Thoracic aorta endothelial cell (primary cell): ENCODE measurements around the gene IL27RA. TPM values are rescaled to one million over a fixed set of nuclear protein-coding genes. Genes with fewer than 3 reads are reported as not detected.

Source experiments
- total RNA-seq: library from RNA; depleted of rRNA; stranded (reverse); fragments of >200 nt; gene quantifications from 2 replicates; pipeline ENCODE4 v1.2.3, GENCODE V29; 2012

IL27RA gene
- total RNA-seq, result 3.3 and 8.5 TPM in 2 replicates

DNA sequence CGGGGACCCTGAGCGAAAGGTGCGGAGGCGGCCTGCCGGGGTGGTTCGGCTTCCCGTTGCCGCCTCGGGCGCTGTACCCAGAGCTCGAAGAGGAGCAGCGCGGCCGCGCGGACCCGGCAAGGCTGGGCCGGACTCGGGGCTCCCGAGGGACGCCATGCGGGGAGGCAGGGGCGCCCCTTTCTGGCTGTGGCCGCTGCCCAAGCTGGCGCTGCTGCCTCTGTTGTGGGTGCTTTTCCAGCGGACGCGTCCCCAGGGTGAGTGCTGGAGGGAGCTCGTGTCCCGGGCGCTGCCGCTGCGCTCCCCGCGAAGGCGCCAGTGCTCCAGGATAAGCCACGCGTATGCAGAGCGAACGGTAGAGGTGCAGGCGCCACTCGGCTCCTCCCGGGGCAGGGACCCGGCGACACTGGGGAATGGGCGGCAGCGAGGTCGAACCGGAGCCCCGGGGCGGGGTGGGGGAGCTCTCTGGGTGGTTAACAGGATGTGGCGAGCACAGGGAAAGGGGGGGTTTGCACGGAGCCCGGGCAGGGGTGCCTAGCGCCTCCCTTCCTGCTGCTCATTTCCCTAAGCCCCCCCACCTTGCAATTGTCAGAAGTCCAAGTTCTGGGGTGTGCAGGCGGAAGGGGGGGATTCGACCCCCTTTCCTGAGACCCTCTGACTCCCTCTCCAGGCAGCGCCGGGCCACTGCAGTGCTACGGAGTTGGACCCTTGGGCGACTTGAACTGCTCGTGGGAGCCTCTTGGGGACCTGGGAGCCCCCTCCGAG lies at the start of gene IL27RA:
Gene IL27RA (plus strand): TSS at position 44 of the 762 bp plus-strand sequence. CDS start 111 bp downstream, at position 155.

DNA sequence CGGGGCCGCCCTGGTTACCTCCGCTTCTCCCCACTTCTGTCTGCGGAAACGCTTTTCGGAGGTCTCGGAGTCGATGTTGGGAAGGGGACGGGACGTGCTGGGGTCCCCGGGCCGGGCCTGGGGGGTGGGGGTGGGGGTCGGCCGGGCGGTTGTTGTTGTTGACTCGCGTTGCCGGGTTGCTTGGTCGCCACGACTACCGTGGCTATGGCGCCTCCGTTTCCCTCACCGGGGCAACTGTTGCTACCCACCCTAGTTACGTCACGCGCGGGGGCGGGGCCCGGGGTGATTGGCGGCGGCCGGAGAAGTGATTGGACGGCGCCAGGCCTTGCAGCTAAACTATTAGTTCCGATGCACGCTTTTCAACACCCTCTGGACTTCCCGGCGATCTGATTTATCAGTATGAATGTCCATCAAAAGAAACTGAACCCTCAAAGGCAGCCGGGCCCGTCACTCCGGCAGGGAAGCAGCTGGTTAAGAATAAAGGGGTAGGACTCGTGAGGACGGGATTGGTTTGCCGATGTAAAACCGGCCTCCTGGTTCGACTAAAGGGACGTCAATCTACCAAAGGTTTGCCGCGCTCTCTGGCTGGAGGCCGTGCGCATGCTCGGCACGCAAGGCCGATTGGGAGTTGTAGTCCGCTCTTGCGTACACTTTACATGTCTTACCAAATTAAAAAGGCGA lies 25.3 kb upstream of the IL27RA start, which contains the start of gene RFX1:
Gene RFX1 (minus strand): TSS at position 236 of the 681 bp plus-strand sequence. CDS start 12,477 bp downstream, outside the sequence.

DNA sequence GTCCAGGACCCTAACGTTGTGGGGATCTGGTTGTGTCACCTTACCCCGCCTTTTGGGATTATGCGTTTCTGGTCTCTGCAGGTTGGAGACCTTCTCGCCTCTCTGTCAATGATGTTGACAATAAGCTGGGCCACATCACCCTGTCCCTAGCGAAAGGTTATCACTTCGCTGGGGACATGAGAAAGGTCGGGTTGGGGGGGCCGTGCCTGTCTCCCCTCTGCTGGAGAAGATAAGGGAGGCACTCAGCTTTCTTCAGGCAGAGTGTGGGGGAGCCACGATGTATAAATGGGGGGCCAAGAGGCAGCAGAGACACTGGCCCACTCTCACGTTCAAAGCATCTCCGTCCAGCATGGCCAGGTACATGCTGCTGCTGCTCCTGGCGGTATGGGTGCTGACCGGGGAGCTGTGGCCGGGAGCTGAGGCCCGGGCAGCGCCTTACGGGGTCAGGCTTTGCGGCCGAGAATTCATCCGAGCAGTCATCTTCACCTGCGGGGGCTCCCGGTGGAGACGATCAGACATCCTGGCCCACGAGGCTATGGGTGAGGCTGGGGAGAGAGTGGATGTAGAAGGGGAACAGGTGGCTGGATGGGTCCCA lies 3.6 kb upstream of the IL27RA start, which contains the start of gene RLN3:
Gene RLN3 (plus strand): TSS at position 293 of the 595 bp plus-strand sequence. CDS start 57 bp downstream, at position 350.

DNA sequence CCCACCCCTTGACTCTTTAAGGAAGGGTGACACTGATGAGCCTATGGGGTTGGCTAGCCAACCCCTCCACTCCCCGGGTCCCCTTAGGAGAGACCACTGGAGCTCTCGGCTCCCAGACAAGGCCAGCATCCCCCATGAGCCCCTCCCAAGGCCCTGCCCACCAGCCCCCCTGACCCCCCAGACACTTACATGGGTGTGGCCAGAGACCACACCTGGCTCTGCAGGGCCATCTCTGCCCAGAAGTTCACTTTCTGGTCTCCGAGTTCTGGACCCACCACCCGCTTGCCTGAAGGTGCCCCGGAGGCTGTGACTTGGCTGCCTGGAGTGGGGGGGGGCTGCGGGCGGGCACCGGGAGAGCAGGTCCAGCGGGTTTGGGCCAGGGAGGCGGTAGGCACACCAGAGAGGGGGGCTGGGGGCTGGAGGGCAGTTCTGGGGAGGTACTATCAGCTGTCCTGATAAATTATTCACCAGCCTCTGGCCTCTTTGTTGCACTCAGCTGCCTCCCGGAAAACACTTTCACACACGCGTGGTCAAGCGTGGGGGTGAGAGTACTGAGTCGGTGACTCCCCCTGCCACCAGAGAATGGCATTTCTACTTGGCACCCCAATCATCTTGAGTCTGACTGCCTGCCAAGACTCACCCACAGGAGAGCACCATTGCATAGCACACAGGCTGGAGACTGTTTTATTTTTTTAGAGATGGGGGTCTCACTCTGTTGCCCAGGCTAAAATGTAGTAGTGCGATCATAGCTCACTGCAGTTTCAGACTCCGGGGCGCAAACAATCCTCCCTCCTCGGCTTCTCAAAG lies 30.4 kb downstream of the IL27RA start, which contains the start of gene PALM3:
Gene PALM3 (minus strand): TSS at position 326 of the 807 bp plus-strand sequence. CDS start 96 bp downstream, at position 230.

DNA sequence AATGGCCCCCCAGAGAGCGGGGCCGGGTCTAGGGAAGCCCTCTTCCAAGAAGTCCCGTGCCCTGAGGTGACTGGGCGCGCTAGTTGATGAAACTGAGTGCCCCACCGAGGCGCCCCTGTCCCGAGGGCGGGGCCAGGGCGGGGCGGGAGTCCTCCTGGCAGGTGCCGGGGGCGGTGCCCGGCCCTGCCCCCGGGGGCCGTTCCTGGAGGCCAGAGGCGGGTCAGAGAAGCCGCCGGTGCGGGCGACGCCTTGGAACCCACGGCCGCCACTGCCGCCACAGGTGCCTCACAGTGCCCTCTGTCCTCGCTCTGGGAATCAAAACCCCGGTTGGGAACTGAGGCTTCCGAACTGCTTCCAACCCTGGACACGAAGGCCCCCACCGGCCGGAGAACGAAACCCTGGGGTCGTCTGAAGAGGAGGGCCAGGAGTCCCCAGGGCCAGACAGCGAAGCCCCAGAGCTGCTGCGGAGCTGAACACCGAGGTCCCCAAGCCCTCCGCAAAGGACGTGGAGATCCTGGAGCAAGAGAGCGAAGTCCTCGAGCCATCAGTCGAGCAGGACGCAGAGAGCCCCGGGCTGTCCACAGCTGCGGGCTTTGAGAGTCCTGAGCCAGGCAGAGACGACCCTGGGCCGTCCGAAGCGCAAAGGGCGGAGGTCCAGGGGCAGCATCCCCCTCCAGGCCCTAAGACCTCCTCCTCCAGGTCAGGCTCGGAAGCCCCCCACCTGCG lies 41.1 kb downstream of the IL27RA start, which contains the start of gene MISP3:
Gene MISP3 (plus strand): TSS at position 252 of the 726 bp plus-strand sequence. CDS start 524 bp downstream, outside the sequence.

DNA sequence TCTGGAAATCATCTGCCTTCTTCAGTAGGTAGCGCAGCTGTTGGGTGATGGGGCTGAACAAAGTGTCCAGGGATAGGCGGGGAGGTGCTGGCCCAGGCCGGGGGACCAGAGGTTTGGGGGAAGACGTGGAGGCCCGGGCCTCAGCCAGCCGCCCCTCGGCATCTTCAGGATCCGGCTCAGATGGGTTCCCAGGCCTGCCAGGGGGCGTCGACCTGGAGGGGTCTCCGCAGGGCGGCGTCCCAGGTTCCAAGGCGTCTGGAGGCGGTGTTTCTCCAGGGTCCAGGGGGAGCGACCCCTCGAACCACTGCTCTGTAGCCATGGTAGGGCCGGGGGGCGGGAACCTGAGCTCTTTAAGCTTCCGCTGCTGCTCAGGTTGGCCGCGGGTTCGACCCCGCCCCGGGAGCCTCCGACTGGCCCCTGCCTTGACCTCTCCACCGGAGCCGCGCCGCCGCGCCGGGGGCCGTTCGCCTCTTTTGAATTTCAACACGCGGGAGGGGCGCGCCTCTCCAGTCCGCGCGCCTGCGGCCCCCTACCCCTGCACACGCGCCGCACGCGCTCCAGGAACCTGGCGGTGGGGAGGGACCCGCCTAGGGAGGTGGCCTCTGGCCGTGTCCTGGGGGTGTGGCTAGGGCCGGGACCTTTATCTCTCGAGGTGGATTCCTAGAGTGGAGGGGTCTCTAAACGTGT lies 53.9 kb downstream of the IL27RA start, which contains the start of gene C19orf67:
Gene C19orf67 (minus strand): TSS at position 475 of the 687 bp plus-strand sequence. CDS start 156 bp downstream, at position 319.

DNA sequence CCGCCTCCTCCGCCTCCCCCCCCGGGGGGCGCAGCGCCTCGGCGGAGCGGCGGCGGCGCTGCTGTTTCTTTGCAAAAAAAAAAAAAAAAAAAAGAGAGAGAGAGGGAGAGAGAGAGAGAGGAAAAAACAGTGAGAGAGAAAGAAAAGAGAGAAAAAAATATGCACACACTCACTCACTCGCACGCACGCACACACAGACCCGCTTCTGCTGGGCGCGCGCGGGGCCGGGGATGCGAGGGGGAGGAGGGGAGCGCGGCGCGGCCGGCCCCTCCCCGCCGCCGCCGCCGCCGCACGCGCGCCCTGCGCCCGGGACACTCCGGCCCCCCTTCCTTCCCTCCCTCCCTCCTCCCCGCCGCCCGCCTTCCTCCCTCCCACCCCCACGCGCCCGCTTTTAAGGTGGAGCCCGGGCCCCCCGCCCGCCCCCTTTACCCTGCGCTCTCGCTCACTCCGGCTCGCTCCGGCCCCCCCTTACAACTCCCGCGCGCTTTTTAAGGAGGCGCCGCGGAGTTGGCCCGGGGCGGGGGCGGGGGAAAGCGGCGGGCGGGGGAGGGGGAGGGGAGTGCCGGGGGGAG lies 59.0 kb downstream of the IL27RA start, which contains the start of gene SAMD1:
Gene SAMD1 (minus strand): TSS at position 243 of the 572 bp plus-strand sequence.

Other genes starting within 250 kb of the IL27RA start
- 8.4 and 12.9 TPM in 2 replicates for gene ZSWIM4, start 236.3 kb upstream of the IL27RA start, total RNA-seq
- gene NANOS3, start 154.6 kb upstream of the IL27RA start, total RNA-seq, result not detected in 2 replicates
- 0.50 and 0.53 TPM in 2 replicates for gene BRME1, start 125.6 kb upstream of the IL27RA start, total RNA-seq
- 15.7 and 18.5 TPM in 2 replicates for gene CC2D1A, start 125.6 kb upstream of the IL27RA start, total RNA-seq
- gene PODNL1, start 93.3 kb upstream of the IL27RA start, total RNA-seq, result 0.22 and 0.53 TPM in 2 replicates
- 12.2 and 19.0 TPM in 2 replicates for gene DCAF15, start 79.3 kb upstream of the IL27RA start, total RNA-seq
- 3.2 and 6.5 TPM in 2 replicates for gene RFX1, start 25.4 kb upstream of the IL27RA start, total RNA-seq
- not detected in 2 replicates for gene RLN3, start 3.6 kb upstream of the IL27RA start, total RNA-seq
- 0.22 TPM in 1 of 2 replicates, not detected in the other for gene PALM3, start 30.3 kb downstream of the IL27RA start, total RNA-seq
- gene MISP3, start 41.0 kb downstream of the IL27RA start, total RNA-seq, result 0.13 and 0.29 TPM in 2 replicates
- gene C19orf67, start 54.0 kb downstream of the IL27RA start, total RNA-seq, result not detected in 2 replicates
- 26.1 and 31.9 TPM in 2 replicates for gene SAMD1, start 59.0 kb downstream of the IL27RA start, total RNA-seq
- gene PRKACA, start 86.0 kb downstream of the IL27RA start, total RNA-seq, result 43.4 and 61.5 TPM in 2 replicates
- 22.9 and 31.4 TPM in 2 replicates for gene ASF1B, start 104.8 kb downstream of the IL27RA start, total RNA-seq
- 2.1 and 2.5 TPM in 2 replicates for gene ADGRL1, start 174.4 kb downstream of the IL27RA start, total RNA-seq